NCI-H82 treated with DMSO at 0.1 percent for 48 hours (cell line): ENCODE data around the gene SARS1.
"Not testable (repeated sequence)": the region's sequence is repeated elsewhere in the genome, so short reads cannot be mapped to it uniquely, and the experiment has no call there.

Source experiments
- DNase-seq: peaks from one replicate; lab custom pipeline; 2025; ENCODE audit not compliant: unreplicated experiment; lab: John Stamatoyannopoulos, UW

SARS1 gene

DNA sequence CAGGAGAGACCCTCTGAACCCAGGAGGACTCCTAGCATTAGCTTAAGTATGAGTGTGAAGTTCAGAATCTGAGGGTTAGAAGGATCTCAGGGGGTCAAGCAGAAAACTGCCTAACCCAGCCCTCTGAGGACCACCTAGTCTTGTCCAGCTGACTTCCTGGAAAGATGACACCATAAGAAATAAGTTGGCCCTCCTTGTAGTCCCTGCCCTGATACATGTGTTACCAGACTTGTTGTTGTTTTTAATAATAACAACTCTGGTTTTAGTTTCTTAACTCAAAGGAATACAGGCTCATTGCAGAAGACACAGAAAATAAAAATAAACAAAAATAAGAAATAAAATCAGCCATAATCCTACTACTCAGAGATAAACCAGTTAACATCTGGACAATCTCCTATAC, 21.8 kb upstream of the SARS1 start:
- no peak for DNase-seq

DNA sequence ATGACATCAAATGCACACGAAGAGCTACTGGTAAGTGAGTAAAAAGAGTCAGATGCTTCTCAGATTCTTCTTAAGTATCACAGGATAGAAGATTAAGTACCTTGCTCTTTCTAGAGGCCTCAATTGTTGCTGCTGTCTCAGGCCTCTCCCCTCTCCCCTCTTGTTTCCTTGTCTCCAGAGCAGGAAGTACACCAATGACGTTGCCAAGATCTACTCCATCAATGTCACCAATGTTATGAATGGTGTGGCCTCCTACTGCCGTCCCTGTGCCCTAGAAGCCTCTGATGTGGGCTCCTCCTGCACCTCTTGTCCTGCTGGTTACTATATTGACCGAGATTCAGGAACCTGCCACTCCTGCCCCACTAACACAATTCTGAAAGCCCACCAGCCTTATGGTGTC, 21.3 kb upstream of the SARS1 start:
- DNase-seq, result no peak

DNA sequence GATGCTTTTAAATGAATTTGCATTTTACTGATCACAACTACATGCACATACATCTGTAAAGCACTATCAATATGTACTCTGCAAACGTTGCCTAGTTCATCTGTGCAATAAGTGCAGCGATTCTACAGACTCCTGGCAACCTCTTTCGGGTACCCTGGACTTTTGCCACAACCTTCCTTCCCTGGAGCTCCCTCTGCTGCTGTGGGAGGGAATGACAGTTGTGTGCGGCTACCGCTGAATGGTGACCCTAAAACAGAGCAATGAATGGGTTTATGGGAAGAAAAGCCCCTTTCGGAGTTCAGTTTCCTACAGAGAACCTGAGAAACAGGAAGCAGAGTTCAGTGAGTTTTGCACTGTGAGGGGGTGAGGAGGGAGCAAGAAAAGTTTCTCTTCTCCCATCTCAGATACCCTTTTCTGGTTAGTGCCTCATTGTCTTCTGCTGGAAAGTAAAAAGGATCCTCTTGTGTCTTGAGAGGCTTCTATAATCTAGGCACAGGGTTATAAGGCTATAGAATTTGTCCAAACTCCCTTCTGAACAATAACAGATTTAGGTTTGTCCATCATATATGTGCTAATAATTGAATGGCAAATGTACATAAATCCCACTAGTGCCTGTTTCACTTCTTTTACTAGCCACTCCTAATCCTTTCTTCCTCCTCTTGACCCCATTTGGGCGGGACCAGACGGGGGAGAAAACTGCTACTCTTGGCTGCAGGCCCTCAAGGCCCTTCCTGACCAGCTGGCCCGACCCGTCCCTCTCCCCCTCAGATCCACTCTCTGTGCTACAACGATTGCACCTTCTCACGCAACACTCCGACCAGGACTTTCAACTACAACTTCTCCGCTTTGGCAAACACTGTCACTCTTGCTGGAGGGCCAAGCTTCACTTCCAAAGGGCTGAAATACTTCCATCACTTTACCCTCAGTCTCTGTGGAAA, 19.8 kb upstream of the SARS1 start:
- DNase-seq, result peak; percentile 46

DNA sequence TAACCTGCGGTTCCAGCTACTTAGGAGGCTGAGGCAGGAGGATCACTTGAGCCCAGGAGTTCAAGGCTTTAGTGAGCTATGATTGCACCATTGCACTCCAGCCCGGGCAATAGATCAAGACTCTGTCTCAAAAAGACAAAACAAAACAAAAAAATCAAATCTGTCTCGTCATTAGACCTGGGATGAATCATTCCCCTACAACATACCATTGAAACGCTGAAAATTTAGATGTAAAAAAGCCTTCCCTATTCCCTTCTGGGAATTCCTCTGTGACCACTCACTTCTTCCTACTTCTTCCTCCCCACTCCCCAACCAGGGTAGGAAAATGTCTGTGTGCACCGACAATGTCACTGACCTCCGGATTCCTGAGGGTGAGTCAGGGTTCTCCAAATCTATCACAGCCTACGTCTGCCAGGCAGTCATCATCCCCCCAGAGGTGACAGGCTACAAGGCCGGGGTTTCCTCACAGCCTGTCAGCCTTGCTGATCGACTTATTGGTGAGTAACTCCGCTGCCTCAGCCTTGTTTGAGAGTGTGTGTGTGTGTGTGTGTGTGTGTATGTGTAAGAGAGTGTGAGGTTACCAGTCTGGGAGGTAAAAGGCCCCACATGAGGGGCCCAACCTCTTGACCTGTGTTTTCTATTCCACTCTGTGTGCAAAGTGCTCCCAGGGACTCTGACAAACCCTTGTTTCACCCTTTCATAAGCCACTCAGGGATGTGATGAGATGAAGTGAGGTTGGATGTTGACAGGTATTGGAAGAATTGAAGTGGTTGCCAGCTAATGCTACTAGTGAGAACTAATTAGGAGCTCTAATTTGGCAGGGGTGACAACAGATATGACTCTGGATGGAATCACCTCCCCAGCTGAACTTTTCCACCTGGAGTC, 16.3 kb upstream of the SARS1 start:
- DNase-seq, result no peak

DNA sequence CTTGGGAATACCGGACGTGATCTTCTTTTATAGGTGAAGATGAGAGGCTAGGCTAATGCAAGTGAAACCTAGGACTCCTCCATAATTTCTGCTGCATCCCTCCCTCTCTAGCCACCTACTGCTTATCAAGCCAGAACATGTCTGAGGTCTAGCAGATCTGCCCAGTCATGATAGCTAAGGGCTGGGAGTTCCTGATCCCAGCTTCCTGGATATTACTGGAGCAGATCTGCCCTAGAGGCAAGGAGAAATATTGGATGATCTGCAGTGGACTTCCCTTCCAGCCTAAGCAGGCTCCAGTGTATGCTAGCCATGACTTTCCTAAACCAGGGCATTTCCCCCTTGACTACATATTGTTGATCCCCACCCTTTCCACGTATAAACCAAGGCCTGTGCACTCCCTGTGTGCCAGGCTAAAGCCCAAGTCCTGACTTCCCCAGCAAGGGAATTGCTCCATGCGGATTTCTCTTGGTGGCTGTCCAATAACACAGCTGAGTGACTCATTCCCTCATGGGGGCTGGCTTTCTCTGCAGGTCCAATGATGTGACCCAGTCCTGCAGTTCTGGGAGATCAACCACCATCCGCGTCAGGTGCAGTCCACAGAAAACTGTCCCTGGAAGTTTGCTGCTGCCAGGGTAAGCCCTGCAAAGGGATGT, 15.5 kb upstream of the SARS1 start:
- no peak for DNase-seq

DNA sequence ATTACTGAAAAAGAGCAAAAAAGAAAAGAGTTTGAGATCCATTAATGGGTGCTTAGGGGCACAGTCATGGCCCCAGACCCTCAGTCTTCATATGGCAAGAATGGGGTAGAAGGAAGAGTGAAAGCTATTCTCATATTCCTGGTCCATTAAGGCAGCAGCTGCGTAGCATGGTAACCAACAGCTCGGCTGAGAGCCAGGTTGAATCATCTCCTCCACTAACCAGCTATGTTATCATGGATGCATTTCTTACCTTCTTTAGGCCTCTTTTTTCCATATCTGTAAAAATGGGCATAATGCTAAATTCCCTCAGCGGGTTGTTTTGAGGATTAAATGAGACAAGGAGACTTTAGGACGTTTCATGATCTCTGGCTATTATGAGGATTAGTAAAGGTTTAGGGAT, 15.0 kb upstream of the SARS1 start:
- DNase-seq, result no peak

DNA sequence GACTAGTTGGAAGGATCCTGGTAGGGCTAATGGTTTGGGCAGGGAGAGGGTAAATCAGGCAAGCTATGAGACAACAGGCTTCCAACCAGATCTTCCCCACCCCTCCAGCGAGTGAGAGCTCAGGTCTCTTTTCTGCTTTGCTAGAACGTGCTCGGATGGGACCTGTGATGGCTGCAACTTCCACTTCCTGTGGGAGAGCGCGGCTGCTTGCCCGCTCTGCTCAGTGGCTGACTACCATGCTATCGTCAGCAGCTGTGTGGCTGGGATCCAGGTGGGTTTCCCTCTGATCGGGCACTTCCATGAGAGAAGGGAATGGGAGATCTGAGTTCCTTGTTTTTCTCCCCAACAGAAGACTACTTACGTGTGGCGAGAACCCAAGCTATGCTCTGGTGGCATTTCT, 14.0 kb upstream of the SARS1 start:
- no peak for DNase-seq

DNA sequence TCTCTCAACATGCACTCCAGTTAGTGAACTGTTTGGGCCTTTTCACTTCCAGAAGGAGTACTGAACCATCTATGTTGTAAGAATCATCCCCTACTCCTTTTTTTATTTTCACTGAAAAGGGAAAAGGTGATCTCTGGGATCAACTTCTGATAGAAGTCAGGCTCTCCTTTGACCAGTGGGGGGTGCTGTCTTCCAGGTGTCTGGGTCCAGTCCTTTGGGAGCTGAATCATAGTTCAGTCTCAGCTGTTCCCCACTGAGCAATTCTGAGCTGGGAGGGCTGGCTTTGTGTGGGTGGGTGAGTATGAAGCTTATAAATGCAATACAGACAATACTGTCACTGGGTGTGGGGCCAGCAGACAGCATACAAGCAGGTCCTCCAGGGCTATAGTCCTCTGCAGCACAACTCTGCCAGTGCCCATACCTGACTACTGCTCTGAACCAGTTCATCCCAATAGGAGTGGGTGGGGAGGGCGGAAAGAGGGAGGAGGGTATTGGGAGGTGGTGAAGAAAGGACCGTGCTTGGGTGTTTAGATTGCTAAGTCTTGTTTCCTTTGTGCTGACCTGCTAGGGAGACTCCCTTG, 12.5 kb upstream of the SARS1 start:
- peak; percentile 73 for DNase-seq

DNA sequence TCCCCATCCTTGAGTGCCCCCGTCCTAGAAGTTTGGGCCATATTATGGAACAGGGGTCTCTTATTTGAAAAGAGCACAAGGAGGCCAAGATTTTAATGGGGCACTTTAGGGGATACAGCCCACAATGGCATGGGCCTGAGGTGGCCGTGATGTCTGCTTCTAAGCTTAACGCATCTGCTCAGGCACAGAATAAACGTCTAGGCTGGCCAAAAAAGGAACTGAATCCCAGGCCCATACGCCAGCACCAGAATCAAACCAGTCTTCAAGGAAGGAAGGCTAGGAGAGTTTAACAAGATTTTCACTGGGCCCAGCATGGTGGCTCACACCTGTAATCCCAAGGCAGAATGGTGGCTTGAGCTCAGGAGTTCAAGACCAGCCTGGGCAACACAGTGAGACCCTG, 9.2 kb upstream of the SARS1 start:
- no peak for DNase-seq

DNA sequence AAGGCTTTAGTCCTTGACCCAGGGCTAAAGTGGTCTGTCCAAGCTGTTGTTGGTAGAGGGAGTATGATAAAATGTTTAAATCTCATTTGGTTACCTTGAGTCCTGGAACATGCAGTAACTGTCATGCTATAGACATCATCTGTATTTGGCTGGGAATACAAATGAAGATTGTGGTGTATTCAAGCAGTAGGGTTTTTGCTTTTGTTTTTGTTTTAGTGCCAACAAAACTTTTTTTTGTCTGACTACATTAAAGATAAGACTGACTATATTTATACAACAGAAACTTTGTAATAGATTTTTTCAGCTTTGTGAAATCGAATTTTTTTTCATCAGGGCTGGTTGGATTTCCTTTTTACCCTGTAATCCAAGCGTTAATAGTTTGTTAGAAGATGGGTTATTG, 7.4 kb upstream of the SARS1 start:
- DNase-seq, result no peak

DNA sequence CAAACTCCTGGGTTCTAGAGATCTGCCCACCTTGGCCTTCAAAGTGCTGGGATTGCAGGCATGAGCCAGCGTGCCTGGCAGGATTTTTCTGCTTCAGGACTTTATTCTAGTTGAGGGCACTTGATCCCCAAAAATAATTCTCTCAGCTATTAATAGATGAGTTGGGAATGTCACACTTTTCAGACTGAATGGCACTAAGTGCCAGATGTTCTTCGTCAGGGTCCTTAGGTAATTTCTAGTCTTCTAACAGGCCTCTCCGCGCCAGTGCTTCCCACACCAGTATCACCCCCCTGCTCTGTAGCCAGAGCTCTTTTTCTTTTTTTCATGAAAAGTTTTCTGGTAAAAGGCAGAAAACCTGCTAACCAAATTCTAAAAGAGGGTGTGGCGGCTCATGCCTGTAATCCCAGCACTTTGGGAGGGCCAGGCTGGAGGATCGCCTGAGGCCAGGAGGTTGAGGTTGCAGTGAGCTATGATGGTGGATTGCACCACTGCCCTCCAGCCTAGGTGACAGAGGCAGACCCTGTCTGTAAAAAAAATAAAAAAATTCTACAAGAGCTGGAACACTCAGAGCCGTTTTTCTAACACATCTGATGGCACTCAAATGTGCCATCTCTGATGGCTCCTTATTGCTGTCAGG, 6.1 kb upstream of the SARS1 start:
- DNase-seq, result no peak

DNA sequence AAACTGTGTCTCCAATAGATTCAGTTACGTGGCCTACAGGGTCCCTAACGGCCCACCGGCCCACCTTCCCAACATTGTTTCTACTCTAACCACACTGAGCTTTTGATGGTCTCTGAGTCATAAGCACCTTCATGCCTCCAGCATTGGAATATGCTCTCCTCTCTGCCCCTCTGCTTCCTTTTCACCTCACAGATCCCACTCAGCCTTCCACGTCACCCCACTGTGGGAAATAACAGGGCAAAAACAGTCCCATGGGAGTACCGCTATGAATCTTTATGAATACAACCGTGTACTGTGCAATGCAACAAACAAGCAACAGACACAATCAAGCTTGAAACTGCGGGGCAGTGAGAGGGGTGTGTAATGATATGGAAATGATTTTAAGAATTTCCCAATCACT, 5.3 kb upstream of the SARS1 start:
- DNase-seq, result no peak

DNA sequence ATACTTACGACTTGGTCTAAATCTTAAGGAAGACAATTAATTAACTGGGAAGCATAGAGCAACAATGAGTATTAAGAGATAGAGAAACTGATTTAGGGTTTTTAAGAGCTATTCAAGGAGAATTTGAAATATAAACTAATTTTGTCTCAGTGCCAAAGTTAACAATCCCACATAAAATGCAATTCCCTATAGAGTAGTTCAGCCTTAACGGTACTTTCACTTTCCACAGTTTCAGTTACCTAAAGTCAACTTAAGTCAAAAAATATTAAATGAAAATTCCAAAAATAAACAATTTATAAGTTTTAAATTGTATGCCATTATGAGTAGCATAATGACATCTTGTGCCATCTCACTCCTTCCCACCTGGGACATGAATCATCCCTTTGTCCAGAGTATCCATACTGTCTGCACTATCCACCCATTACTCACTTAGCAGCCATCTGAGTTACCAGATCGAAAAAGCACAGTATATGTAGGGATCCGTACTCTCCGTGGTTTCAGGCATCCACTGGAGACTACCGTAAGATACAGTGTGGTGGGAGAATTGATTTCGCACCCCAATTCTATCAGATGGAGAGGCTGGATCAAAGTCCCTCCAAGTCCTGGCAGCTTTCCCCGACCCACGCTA, 4.8 kb upstream of the SARS1 start:
- DNase-seq, result no peak

DNA sequence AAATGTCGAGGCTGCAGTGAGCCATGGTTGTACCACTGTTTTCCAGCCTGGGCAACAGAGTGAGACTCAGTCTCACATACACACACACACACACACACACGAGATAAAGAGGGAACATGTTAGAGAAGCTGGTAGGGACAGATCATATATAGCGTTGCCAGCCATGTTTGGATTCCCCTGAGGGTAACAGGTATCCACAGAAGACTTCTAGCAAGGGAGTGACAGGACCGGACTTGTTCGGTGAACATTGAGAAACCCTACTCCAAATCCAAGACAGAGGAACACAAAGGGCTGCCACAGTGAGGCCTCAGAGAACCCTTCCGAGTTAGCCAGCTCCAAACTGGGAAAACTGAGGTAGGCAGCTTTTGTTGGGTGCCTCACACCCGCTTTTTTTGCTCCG, 3.7 kb upstream of the SARS1 start:
- no peak for DNase-seq

DNA sequence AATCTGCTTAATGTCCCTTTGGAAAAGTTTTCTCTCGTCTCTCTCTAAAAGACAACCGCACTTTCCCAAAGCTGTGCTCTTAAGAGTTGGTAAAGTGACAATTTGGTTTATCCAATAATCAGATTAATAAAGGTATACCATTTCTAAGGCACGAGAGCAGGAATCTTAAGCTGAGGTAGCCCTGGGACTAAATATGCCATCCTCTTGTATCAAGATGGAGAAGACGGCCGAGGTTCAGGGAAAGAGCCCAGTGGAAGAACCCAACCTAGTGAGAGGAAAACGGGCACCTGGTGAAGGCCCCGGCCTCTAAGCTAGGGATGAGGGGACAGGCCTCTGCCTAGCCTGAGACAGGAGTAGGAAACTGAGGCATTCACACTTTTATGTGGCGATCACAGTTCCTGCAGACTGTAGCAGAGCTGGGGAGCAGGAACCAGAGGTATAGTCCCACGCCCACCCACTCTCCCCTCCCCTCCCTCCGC, 334 bp upstream of the SARS1 start:
- no peak for DNase-seq

DNA sequence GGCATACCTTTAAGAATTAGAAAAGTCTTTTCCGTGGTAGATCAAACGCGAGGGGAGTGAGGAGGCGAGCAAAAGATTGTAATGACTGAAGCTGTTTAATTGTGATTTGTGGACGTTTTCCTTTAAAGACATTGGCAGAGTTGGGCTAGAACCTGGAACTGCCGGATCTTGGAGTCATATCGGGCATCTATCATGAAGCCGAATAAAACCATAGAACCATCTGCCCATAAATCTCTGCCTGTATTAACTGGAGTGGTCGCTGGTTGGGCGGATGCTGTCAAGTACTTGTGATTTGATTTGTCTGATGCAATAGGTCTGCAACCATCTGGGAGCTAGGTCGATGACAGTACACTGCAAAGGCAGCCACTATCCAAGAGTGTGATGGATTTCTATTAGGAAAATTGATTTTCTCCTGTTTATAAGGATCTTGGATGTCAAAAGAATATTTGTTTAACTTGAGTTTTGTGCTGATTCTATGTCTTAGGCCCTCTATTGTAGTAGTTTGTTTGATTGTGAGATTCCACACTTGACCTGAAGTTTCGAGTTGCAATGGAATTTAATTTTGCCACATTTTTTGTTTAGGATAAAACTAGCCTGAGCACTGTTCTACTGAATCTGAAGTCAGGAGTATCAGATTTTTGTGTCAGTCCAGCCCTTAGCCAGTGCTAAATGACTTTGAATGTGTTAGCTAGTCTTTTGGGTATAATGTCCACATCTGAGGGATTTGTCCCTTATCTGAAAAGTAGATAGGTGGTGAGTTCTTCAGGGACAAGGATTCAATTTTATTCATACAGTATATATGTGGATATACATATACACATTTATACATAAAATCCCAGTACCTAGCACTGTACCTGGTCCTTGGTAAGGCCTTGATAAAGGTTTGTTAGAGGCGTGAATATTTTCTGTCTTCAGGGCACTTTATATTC, 1.2 kb downstream of the SARS1 start:
- peak; percentile 92 for DNase-seq

DNA sequence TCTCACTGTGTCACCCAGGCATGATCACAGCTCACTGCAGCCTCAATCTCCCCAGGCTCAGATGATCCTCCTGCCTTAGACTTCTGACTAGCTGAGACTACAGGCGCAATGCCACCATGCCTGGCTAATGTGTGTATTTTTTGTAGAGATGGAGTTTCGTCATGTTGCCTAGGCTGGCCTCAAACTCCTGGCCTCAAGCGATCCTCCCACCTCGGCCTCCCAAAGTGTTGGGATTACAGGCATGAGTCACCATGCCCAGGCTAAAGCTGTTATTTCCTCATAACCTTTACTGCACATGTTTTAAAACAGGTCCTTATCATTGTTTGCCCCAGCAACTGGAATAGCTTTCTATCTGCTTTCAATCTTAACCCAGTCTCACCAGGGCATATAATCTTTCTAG, 2.9 kb downstream of the SARS1 start:
- no peak for DNase-seq

DNA sequence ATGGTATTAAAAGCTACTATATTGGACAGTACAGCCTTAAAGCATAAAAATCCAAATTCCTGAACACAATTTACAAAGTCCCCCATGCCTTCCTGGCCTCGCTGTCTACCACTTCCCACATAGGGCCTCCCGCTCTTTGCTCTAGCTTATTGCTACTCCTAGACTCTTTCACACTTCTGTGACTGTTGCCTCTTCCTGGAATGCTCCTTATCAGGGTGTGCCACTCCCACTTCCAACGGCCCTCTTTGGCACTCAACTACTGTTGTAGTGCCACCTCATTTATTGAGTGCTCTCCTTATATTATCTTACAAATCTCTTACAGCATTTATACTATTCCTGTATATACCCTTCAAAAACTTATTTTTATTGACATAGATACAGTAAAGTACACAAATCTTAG, 4.8 kb downstream of the SARS1 start:
- DNase-seq, result no peak

DNA sequence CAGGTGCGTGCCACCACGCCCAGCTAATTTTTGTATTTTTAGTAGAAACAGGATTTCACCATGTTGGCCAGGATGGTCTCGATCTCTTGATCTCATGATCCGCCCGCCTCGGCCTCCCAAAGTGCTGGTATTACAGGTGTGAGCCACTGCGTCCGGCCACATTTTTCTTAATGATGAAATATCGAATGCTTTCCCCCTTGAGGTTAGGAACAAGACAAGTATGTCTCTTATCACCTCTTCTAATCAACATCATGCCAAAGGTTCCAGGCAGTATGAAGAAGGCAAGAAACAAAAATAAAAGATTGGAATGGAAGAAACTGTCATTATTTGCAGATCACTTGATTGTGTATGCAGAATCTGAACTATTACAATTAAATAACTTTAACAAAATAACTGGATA, 7.5 kb downstream of the SARS1 start:
- not testable (repeated sequence) for DNase-seq
